HG03159 (cell line): ENCODE data around the gene MXI1.
"Not testable (repeated sequence)": the region's sequence is repeated elsewhere in the genome, so short reads cannot be mapped to it uniquely, and the experiment has no call there.

Experiments used
- ATAC-seq: cut with Tn5 transposase; IDR thresholded peaks from one replicate; pipeline ENCODE4 v1.9.1; 2021; ENCODE audit warnings: mild to moderate bottlenecking, moderate library complexity; ENCODE audit not compliant: unreplicated experiment

The MXI1 gene

DNA sequence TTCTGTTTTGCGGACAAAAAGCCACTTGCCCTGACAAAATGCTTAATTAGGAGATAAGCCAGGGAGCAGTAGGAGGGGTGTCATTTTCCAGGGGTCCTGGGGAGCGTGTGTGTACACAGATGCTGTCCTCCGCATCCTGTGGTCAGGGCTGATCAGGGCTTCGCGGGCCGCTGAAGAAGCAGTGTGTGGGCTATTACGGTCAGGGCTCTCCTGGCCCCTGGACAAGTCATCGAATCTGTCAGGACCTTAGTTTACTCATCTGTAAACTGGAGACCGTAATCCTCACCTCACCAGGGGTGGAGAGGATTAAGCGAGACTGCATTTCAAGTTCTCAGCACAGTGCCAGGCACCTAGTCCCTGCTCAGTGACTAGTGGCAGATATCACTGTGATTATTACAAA, 26.0 kb upstream of the MXI1 start:
- ATAC-seq = no peak

- no peak for ATAC-seq
Measured at GRCh38 chr10:110181911-110182310, 25.5 kb upstream of the MXI1 start.

DNA sequence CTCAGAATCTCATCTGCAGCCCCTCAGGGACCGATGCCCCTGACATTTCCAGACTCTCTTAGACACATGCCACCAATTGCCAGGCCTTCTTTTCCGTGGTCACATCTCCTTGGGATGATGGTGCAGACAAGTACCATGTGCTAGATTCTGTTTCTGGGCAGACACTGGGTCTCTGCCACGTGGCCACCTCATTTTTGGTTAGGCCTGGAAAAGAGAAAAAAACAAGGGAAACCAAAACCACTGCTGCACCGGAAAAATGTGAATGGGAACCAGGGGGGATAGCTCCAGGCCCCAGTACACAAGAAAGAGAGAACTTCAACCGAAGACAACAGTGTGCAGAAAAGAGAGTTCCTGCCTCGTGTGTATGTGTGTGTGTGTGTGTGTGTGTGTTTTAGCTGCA, 23.0 kb upstream of the MXI1 start:
- ATAC-seq = no peak

GRCh38 chr10:110185646-110186182, 21.7 kb upstream of the MXI1 start:
- not testable (repeated sequence) for ATAC-seq

- ATAC-seq = no peak
Measured at GRCh38 chr10:110190170-110190569, 17.2 kb upstream of the MXI1 start.

- no peak for ATAC-seq
Measured at GRCh38 chr10:110192552-110192951, 14.9 kb upstream of the MXI1 start.

DNA sequence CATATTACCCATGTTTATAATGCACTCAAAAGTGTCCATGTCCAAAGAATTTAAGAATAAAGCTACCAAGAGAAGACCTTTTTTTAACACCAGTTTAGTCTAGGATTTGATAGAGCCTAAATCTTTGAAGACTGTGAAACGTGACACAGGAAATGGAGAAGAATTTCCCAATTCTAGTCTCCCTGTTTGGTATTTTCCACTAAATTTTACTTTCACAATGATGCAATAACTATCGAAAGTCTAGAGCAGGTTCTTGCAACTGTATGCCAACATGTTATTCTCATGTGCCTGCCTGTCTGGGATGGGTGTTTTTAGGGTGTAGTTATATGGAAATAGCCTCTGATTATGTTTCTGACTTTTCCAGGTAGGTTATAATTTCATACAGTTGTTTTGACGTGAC, 6.9 kb upstream of the MXI1 start:
- no peak for ATAC-seq

GRCh38 chr10:110201046-110201445, 6.4 kb upstream of the MXI1 start:
- ATAC-seq = not testable (repeated sequence)

DNA sequence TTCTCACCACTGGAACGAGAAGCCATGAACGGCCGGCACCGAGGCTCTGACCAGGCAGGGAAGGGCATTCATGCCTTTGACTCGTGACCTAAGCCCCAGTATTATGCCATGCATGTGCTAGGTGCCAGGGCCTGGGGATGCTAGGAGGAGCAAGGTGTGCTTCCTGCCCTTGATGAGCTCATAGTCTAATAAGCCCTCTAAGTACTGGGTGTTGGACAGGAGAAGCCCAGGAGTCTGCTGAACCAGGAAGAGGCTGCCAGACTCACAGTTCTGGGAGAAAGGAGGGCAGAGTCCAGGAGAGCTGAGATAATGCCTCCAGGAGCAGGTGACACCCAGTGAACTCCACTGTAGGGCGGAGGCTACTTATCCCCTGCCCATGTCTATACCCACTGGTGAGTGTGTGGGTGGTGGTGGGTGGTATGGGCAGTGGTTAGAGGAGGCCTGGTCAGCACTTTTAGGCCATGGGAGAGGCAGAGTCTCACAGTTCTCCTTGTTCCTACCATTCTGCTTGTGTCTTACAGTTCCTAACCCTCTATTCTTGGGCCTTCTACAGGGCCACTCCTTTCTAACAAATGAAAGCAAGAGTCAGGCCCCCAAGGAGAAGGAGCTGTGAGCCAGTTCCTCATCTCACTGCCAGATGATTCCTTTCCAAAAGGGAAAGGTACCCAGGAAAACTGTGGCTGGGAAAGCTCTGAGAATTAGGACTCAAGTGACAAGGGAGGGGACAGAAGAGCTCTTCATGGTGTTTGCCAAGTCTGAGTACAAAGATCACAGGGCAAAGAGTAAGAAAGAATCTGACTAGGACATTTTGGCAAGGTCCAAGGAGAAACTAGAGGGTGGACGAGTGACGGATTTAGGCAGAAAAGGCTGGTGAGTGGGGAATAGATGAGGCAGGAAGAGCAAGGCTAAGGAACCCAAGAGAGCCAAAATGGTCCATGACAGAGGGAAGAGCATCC, 3.6 kb upstream of the MXI1 start:
- no peak for ATAC-seq

DNA sequence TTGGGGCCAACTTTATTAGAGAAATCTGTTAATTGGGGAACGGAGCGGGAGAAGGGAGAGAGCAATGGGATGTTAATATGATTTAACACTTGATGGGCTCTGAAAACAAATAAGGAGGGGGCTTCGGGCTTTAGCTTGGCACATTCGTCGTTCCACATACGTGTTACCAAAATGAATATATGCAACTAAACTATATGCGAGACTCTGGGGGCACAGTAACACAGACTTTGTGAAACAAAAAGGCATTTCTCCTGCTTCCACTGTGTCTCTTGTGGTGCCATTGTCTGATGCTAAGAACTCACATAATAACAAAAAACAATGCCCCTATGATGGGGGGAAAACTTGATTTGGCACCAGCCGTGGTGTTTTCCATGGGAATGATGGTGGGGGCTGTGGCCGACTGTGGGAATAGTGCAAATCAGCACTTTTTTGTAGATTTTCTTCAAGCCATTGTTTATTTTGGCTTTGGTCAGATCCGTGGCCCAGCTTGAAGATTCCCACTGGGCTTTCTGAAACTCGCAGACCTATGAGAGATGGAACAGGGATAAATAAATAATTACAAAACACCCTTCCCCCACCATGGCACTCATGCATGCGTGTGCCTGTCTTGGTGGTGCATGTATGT, 2.2 kb upstream of the MXI1 start:
- no peak for ATAC-seq

DNA sequence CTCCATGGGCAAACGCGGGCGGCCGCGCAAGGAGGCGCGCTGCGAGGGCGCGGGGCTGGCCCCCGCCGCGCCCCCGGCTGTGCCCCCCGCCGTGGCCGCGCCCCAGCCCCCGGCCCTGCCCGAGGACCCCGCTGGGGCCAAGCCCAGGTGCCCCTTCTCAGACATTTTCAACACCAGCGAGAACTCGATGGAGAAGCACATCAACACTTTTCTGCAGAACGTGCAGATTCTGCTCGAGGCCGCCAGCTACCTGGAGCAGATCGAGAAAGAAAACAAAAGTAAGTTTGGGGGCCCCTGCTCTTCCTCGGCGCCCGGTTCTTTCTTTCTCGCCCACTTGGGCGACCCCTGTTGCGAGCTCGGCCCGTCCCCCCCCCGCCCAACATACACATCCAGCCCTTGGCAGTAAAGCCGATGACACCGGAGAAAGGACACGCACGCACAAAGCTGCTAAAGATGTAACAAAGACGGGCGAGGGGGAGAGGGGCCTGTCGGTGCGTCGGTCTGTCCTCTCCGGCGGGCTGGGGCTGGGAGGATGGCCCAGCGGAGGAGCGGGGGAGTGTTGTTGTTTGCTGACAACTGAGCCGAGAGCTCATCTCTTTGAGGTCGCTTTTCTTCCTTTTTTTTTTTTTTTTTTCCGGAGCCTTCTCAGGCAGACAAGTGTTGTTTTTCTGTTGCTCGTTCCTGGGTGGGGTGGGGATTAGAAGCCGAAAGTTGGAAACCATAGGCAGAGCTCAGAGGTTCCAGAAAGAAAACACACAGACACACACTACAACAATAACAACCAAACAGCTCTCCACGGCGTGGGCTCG, 604 bp downstream of the MXI1 start:
- peak; percentile 7 for ATAC-seq

GRCh38 chr10:110208614-110209453, 1.4 kb downstream of the MXI1 start:
- ATAC-seq = no peak

GRCh38 chr10:110209454-110209925, 2.1 kb downstream of the MXI1 start:
- ATAC-seq = no peak

GRCh38 chr10:110209926-110210673, 2.7 kb downstream of the MXI1 start:
- no peak for ATAC-seq

DNA sequence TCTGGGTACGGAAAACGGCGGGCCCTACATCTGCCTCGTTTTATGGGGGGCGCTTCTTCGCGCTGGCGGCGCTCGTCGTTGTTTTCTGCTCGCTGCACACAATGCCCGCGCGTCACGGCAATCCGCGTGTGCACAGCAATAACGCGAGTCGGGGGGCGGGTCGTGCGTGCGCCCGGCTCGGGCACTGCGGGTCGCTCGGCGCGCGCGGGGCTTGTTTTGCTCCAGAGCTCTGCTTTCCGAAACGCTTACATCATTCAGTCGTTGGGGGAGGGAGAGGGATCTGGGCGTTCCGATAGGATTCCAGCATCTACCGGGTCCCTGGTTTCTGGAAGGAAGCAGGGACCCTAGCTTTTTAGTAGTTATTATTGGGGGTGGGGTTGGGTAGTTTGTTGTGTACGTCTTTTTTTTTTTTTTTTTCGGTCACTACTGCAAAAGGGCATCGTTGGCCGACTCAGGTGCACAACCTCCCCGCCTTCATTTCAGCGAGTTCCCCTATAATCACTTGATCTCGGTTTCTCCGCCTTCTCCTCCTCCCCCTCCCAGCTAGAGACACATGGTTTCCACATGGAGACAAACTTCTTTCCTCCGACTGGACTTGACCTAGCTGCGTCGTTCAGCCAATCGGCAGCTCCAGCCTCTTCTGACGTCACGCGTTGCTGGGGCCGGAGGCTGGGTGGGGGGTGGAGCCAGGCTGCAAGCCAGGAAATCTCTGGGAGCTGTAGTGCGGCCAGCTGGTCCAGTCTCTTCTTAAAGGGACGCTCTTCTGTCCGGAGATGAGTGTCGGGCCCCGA, 3.5 kb downstream of the MXI1 start:
- peak; percentile 70 for ATAC-seq

DNA sequence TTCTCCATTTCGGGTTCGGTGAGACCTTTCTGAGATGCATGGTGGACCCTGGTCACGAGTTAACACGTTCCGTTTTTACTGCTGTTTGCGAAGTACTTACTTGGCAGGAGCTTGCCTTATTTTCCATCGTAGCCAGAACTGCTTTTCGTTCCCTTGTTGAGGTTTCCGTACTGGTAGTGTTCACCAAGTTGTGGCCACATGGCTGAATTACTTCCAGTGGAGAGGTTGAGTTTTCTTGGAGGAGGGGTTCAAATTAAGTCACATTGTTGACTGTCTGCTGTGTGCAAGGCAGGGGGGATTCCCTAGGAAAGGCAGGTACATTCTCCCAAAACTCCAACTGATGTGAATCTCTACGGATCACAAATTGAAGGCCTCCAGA, 4.0 kb downstream of the MXI1 start:
- ATAC-seq = no peak

DNA sequence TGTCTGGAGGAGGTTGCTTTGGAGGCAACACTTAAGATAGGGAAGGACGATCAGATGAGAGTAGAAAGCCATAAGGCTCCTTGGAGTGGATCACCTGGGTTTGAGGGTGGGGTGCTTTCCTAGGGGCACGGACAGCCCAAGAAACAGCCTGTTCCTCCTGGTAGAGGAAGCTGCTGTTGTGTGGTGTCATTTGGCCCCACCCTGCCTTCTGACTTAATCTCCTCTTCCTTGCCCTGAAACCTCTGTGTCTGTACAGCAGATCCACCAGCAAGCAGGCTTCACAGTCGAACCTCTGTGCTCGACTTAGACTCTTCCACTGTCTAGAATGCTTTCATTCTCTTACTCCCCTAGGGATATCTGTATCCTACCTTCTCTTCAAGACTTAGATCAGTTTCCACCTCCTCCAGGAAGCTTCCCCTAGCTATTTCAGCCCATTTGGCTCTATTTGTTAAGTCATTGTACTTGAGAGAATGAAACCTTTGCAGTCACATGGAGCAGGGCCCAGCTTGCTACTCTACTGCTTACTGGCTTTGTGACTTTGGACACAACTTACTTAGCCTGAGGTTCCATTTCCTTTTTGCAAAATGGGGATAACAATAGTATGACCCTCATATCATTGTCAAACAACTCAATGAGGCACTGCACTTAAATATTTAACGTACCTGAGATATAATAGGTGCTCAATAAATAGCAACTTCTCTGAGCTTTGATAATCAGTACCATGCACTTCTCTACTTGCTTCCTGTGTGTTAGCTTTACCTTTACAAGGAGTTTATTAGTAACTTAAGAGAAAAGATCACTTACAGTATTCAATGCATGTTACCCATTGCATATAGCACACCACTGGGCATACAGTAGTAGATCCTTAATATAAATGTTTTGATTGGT, 5.0 kb downstream of the MXI1 start:
- ATAC-seq = no peak

GRCh38 chr10:110214371-110214826, 7.0 kb downstream of the MXI1 start:
- no peak for ATAC-seq
